ENCODE data around the gene ZDHHC5. TPM values are rescaled to one million over a fixed set of nuclear protein-coding genes. Genes with fewer than 3 reads are reported as not detected.

Gene ZDHHC5
- polyA plus RNA-seq (ENCODE audit: insufficient read length), result 48.5 TPM
- long read RNA-seq, donor 1, full-length matches to known transcripts, result 2 of 178 reads
- long read RNA-seq, donor 1, partial matches to known transcripts, result 162 of 178 reads
- long read RNA-seq, donor 1, other reads (novel, unspliced or antisense), result 14 of 178 reads
- long read RNA-seq, donor 2, full-length matches to known transcripts, result 2 of 81 reads
- long read RNA-seq, donor 2, partial matches to known transcripts, result 69 of 81 reads
- long read RNA-seq, donor 2, other reads (novel, unspliced or antisense), result 10 of 81 reads
- long read RNA-seq, donor 3, partial matches to known transcripts, result 43 of 51 reads
- long read RNA-seq, donor 3, other reads (novel, unspliced or antisense), result 8 of 51 reads
- long read RNA-seq, donor 4, result 0 reads
- long read RNA-seq, donor 5, full-length matches to known transcripts, result 2 of 10 reads
- long read RNA-seq, donor 5, partial matches to known transcripts, result 8 of 10 reads
- long read RNA-seq, donor 5, other reads (novel, unspliced or antisense), result 0 of 10 reads
- long read RNA-seq, donor 6, partial matches to known transcripts, result 22 of 22 reads
- long read RNA-seq, donor 6, other reads (novel, unspliced or antisense), result 0 of 22 reads
- long read RNA-seq, donor 7, full-length matches to known transcripts, result 1 of 43 reads
- long read RNA-seq, donor 7, partial matches to known transcripts, result 42 of 43 reads
- long read RNA-seq, donor 7, other reads (novel, unspliced or antisense), result 0 of 43 reads
- long read RNA-seq, donor 8, result 0 reads

GRCh38 chr11:57667736-57668433 is at the start of gene ZDHHC5:
TSS of gene ZDHHC5 (plus strand) at chr11:57668114. CDS start at chr11:57673091, 4,977 bp downstream.
- peak; percentile 99 for DNase-seq

GRCh38 chr11:57618438-57618837 is 49.5 kb upstream of the ZDHHC5 start:
- no peak for DNase-seq

- DNase-seq, result no peak
Measured at GRCh38 chr11:57619331-57619730, 48.6 kb upstream of the ZDHHC5 start.

GRCh38 chr11:57620467-57620866 is 47.4 kb upstream of the ZDHHC5 start:
- DNase-seq, result no peak

GRCh38 chr11:57622263-57622662 is 45.7 kb upstream of the ZDHHC5 start:
- DNase-seq, result no peak

- no peak for DNase-seq
Measured at GRCh38 chr11:57624864-57625263, 43.0 kb upstream of the ZDHHC5 start.

GRCh38 chr11:57626895-57627294 is 41.0 kb upstream of the ZDHHC5 start:
- DNase-seq, result no peak

- no peak for DNase-seq
Measured at GRCh38 chr11:57630171-57630570, 37.7 kb upstream of the ZDHHC5 start.

GRCh38 chr11:57632116-57632515 is 35.8 kb upstream of the ZDHHC5 start:
- DNase-seq, result no peak

- no peak for DNase-seq
Measured at GRCh38 chr11:57633394-57634070, 34.4 kb upstream of the ZDHHC5 start.

GRCh38 chr11:57634311-57634710 is 33.6 kb upstream of the ZDHHC5 start:
- no peak for DNase-seq

- DNase-seq, result no peak
Measured at GRCh38 chr11:57635246-57635645, 32.7 kb upstream of the ZDHHC5 start.

- DNase-seq, result no peak
Measured at GRCh38 chr11:57637626-57638004, 30.3 kb upstream of the ZDHHC5 start.

GRCh38 chr11:57638005-57638781 is 29.7 kb upstream of the ZDHHC5 start:
- DNase-seq, result peak; percentile 94

- DNase-seq, result no peak
Measured at GRCh38 chr11:57638811-57639320, 29.0 kb upstream of the ZDHHC5 start.

GRCh38 chr11:57639321-57640067 is 28.4 kb upstream of the ZDHHC5 start:
- DNase-seq, result peak; percentile 96

GRCh38 chr11:57640068-57640800 is 27.7 kb upstream of the ZDHHC5 start:
- no peak for DNase-seq

GRCh38 chr11:57641011-57641807 is 26.7 kb upstream of the ZDHHC5 start:
- DNase-seq, result no peak

GRCh38 chr11:57643802-57644201 is 24.1 kb upstream of the ZDHHC5 start:
- DNase-seq, result no peak
